ENCODE data around the gene ZNF750. TPM values are rescaled to one million over a fixed set of nuclear protein-coding genes. Genes with fewer than 3 reads are reported as not detected.
A peak's percentile ranks its signal among the peaks of the same experiment; 100 is the strongest.

Gene ZNF750
- total and polyA plus RNA-seq, 2 experiments from 2014 or later: 0.13 to 0.17 TPM

DNA sequence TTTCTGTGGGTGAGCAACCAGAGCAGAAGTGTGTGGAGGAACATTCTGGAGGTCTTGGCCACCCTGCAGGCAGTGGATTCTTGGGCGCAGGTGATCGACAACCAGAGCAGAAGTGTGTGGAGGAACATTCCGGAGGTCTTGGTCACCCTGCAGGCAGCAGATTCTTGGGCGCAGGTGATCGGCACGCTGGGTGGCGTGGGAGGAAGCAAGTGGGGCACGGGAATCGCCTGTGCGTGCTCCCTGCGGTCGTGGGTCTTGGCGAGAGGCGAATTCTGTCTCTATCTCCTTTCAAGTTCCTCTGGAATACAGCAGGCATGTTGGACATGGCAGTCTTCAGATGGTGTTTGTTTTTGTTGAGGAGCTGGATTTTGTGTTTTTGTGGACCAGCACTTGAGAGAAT is 30.7 kb upstream of the ZNF750 start:
- peaks cover 21% of the 10 kb centered on the region for H3K4me1 Mint-ChIP-seq
- Histone ChIP-seq H3K27ac (ENCODE audit: low read depth) (no peak overlapping the region), H3K4me3 (no peak overlapping the region), H3K79me2 (replicated peaks; ENCODE audit: insufficient read depth) (peaks cover 43% of the 10 kb centered on the region), H3K4me2 (no peak overlapping the region), H3F3A (replicated peaks; ENCODE audit: low read depth) (no peaks in the 10 kb centered on the region), H2AFZ (no peak overlapping the region), H3K4me1 (ENCODE audit: insufficient read depth) (no peaks in the 10 kb centered on the region), H3K27me3 (ENCODE audit: insufficient read depth) (no peaks in the 10 kb centered on the region), H4K20me1 (replicated peaks; ENCODE audit: insufficient read depth) (0 out of 2 replicates have a peak, but pooled peaks cover 4% of the 10 kb centered on the region), H3K9me2 (ENCODE audit: insufficient read depth) (no peaks in the 10 kb centered on the region), H3K36me3 (ENCODE audit: insufficient read depth) (no peaks in the 10 kb centered on the region; the same call in 1 of the 2 replicates)
- H3K36me3 Mint-ChIP-seq (ENCODE audit: low read depth): peaks cover 24% of the 10 kb centered on the region
- TF ChIP-seq EZH2phosphoT487 (IDR thresholded peaks at IDR 0.05; ENCODE audit: unreplicated experiment): no peak
- TF ChIP-seq POLR2AphosphoS5 (IDR thresholded peaks at IDR 0.05; ENCODE audit: low read depth): no peak
- TF ChIP-seq ZNF331 (CRISPR knock-in tag; IDR thresholded peaks at IDR 0.05; ENCODE audit: low read depth): no peak
- TF ChIP-seq, protein P1, sequence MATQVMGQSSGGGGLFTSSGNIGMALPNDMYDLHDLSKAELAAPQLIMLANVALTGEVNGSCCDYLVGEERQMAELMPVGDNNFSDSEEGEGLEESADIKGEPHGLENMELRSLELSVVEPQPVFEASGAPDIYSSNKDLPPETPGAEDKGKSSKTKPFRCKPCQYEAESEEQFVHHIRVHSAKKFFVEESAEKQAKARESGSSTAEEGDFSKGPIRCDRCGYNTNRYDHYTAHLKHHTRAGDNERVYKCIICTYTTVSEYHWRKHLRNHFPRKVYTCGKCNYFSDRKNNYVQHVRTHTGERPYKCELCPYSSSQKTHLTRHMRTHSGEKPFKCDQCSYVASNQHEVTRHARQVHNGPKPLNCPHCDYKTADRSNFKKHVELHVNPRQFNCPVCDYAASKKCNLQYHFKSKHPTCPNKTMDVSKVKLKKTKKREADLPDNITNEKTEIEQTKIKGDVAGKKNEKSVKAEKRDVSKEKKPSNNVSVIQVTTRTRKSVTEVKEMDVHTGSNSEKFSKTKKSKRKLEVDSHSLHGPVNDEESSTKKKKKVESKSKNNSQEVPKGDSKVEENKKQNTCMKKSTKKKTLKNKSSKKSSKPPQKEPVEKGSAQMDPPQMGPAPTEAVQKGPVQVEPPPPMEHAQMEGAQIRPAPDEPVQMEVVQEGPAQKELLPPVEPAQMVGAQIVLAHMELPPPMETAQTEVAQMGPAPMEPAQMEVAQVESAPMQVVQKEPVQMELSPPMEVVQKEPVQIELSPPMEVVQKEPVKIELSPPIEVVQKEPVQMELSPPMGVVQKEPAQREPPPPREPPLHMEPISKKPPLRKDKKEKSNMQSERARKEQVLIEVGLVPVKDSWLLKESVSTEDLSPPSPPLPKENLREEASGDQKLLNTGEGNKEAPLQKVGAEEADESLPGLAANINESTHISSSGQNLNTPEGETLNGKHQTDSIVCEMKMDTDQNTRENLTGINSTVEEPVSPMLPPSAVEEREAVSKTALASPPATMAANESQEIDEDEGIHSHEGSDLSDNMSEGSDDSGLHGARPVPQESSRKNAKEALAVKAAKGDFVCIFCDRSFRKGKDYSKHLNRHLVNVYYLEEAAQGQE (IDR thresholded peaks at IDR 0.05; ENCODE audit: unreplicated experiment): no peak
- TF ChIP-seq STAT1 (IDR thresholded peaks at IDR 0.05; ENCODE audit: unreplicated experiment): no peak
- TF ChIP-seq, protein P2, sequence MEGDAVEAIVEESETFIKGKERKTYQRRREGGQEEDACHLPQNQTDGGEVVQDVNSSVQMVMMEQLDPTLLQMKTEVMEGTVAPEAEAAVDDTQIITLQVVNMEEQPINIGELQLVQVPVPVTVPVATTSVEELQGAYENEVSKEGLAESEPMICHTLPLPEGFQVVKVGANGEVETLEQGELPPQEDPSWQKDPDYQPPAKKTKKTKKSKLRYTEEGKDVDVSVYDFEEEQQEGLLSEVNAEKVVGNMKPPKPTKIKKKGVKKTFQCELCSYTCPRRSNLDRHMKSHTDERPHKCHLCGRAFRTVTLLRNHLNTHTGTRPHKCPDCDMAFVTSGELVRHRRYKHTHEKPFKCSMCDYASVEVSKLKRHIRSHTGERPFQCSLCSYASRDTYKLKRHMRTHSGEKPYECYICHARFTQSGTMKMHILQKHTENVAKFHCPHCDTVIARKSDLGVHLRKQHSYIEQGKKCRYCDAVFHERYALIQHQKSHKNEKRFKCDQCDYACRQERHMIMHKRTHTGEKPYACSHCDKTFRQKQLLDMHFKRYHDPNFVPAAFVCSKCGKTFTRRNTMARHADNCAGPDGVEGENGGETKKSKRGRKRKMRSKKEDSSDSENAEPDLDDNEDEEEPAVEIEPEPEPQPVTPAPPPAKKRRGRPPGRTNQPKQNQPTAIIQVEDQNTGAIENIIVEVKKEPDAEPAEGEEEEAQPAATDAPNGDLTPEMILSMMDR (conservative IDR thresholded peaks at IDR 0.05; ENCODE audit: low read depth in 2 of 2): no peak
- no peak for TF ChIP-seq ZNF114 (CRISPR knock-in tag; IDR thresholded peaks at IDR 0.05)
- no peak for TF ChIP-seq CREB1 (CRISPR knock-in tag; IDR thresholded peaks at IDR 0.05; ENCODE audit: low read depth)
- no peak for TF ChIP-seq NANOG (IDR thresholded peaks at IDR 0.05; ENCODE audit: borderline replicate concordance)
- TF ChIP-seq JUNB (IDR thresholded peaks at IDR 0.05; ENCODE audit: unreplicated experiment): no peak
- TF ChIP-seq EZH2 (IDR thresholded peaks at IDR 0.05; ENCODE audit: low read depth, unreplicated experiment): no peak
- TF ChIP-seq, protein P3, sequence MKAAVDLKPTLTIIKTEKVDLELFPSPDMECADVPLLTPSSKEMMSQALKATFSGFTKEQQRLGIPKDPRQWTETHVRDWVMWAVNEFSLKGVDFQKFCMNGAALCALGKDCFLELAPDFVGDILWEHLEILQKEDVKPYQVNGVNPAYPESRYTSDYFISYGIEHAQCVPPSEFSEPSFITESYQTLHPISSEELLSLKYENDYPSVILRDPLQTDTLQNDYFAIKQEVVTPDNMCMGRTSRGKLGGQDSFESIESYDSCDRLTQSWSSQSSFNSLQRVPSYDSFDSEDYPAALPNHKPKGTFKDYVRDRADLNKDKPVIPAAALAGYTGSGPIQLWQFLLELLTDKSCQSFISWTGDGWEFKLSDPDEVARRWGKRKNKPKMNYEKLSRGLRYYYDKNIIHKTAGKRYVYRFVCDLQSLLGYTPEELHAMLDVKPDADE (IDR thresholded peaks at IDR 0.05): no peak
- TF ChIP-seq, protein P4, sequence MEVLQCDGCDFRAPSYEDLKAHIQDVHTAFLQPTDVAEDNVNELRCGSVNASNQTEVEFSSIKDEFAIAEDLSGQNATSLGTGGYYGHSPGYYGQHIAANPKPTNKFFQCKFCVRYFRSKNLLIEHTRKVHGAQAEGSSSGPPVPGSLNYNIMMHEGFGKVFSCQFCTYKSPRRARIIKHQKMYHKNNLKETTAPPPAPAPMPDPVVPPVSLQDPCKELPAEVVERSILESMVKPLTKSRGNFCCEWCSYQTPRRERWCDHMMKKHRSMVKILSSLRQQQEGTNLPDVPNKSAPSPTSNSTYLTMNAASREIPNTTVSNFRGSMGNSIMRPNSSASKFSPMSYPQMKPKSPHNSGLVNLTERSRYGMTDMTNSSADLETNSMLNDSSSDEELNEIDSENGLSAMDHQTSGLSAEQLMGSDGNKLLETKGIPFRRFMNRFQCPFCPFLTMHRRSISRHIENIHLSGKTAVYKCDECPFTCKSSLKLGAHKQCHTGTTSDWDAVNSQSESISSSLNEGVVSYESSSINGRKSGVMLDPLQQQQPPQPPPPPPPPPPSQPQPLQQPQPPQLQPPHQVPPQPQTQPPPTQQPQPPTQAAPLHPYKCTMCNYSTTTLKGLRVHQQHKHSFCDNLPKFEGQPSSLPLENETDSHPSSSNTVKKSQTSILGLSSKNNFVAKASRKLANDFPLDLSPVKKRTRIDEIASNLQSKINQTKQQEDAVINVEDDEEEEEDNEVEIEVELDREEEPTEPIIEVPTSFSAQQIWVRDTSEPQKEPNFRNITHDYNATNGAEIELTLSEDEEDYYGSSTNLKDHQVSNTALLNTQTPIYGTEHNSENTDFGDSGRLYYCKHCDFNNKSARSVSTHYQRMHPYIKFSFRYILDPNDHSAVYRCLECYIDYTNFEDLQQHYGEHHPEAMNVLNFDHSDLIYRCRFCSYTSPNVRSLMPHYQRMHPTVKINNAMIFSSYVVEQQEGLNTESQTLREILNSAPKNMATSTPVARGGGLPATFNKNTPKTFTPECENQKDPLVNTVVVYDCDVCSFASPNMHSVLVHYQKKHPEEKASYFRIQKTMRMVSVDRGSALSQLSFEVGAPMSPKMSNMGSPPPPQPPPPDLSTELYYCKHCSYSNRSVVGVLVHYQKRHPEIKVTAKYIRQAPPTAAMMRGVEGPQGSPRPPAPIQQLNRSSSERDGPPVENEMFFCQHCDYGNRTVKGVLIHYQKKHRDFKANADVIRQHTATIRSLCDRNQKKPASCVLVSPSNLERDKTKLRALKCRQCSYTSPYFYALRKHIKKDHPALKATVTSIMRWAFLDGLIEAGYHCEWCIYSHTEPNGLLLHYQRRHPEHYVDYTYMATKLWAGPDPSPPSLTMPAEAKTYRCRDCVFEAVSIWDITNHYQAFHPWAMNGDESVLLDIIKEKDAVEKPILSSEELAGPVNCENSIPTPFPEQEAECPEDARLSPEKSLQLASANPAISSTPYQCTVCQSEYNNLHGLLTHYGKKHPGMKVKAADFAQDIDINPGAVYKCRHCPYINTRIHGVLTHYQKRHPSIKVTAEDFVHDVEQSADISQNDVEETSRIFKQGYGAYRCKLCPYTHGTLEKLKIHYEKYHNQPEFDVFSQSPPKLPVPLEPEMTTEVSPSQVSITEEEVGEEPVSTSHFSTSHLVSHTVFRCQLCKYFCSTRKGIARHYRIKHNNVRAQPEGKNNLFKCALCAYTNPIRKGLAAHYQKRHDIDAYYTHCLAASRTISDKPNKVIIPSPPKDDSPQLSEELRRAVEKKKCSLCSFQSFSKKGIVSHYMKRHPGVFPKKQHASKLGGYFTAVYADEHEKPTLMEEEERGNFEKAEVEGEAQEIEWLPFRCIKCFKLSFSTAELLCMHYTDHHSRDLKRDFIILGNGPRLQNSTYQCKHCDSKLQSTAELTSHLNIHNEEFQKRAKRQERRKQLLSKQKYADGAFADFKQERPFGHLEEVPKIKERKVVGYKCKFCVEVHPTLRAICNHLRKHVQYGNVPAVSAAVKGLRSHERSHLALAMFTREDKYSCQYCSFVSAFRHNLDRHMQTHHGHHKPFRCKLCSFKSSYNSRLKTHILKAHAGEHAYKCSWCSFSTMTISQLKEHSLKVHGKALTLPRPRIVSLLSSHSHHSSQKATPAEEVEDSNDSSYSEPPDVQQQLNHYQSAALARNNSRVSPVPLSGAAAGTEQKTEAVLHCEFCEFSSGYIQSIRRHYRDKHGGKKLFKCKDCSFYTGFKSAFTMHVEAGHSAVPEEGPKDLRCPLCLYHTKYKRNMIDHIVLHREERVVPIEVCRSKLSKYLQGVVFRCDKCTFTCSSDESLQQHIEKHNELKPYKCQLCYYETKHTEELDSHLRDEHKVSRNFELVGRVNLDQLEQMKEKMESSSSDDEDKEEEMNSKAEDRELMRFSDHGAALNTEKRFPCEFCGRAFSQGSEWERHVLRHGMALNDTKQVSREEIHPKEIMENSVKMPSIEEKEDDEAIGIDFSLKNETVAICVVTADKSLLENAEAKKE (CRISPR knock-in tag; IDR thresholded peaks at IDR 0.05): no peak
- ATAC-seq: no peak
- H3K27ac Mint-ChIP-seq: peak overlapping the region; percentile 83; the same call in 1 of the 2 replicates
- no peak for DNase-seq (ENCODE audit: low spot score)
- H3K9me3 Mint-ChIP-seq: no peaks in the 10 kb centered on the region; the same call in 2 of the 3 replicates
- H3K4me3 Mint-ChIP-seq: no peak overlapping the region
- peaks cover 18% of the 10 kb centered on the region for H3K27me3 Mint-ChIP-seq (ENCODE audit: insufficient read depth, low read depth, poor library complexity)

Data from GM23338 (cell line).